HEK293T (cell line): ENCODE data around the gene TMEM229B.

Experiments used
- CTCF ChIA-PET: fragments of 350-600 bp; formaldehyde crosslinking; extraction: SDS; loops from one replicate; lab custom pipeline; 2021; ENCODE audit warnings: antibody characterized with exemption, inconsistent platforms; lab: Yijun Ruan, JAX
- POLR2A ChIA-PET: fragments of 350-600 bp; formaldehyde crosslinking; extraction: SDS; loops from one replicate; lab custom pipeline; 2020; ENCODE audit warnings: antibody characterized with exemption, inconsistent platforms; lab: Yijun Ruan, JAX
- DNase-seq: peaks from one replicate; pipeline ENCODE4 v3.0.0; 2012; ENCODE audit warnings: mixed read lengths; ENCODE audit errors: extremely low spot score
- ARNT ChIP-seq: fragments of 450-650 bp; IDR thresholded peaks from 2 replicates; pipeline ENCODE4 v1.6.1; 2017; ENCODE audit warnings: mild to moderate bottlenecking
- BHLHE40 ChIP-seq: fragments of 450-650 bp; IDR thresholded peaks from 2 replicates; pipeline ENCODE4 v1.6.1; 2016; ENCODE audit warnings: mild to moderate bottlenecking, moderate library complexity, borderline replicate concordance
- CTBP1 ChIP-seq: fragments of 450-650 bp; IDR thresholded peaks from 2 replicates; pipeline ENCODE4 v1.6.1; 2016; ENCODE audit warnings: borderline replicate concordance
- ELF4 ChIP-seq: fragments of 450-650 bp; IDR thresholded peaks from 2 replicates; pipeline ENCODE4 v1.6.1; 2017; ENCODE audit warnings: antibody characterized with exemption
- FOXA1 ChIP-seq: fragments of 450-650 bp; IDR thresholded peaks from 2 replicates; pipeline ENCODE4 v1.6.1; 2016; ENCODE audit warnings: mild to moderate bottlenecking
- FOXK2 ChIP-seq: fragments of 450-650 bp; IDR thresholded peaks from 2 replicates; pipeline ENCODE4 v1.6.1; 2016; ENCODE audit warnings: mild to moderate bottlenecking
- FOXM1 ChIP-seq: fragments of 450-650 bp; IDR thresholded peaks from 2 replicates; pipeline ENCODE4 v1.6.1; 2017; ENCODE audit warnings: mild to moderate bottlenecking, borderline replicate concordance
- HDGF ChIP-seq: fragments of 450-650 bp; IDR thresholded peaks from 2 replicates; pipeline ENCODE4 v1.6.1; 2017; ENCODE audit warnings: antibody characterized with exemption, borderline replicate concordance
- L3MBTL2 ChIP-seq: fragments of 450-650 bp; conservative IDR thresholded peaks from 2 replicates; pipeline ENCODE4 v1.6.1; 2016; ENCODE audit warnings: mild to moderate bottlenecking
- LEF1 ChIP-seq: fragments of 450-650 bp; IDR thresholded peaks from 2 replicates; pipeline ENCODE4 v1.6.1; 2017; ENCODE audit warnings: mild to moderate bottlenecking, borderline replicate concordance
- NFRKB ChIP-seq: fragments of 450-650 bp; IDR thresholded peaks from 2 replicates; pipeline ENCODE4 v1.6.1; 2016; ENCODE audit warnings: mild to moderate bottlenecking, moderate library complexity
- PKNOX1 ChIP-seq: fragments of 450-650 bp; IDR thresholded peaks from 2 replicates; pipeline ENCODE4 v1.6.1; 2016
- SP1 ChIP-seq: fragments of 450-650 bp; IDR thresholded peaks from 2 replicates; pipeline ENCODE4 v1.6.1; 2017
- SUZ12 ChIP-seq: fragments of 450-650 bp; IDR thresholded peaks from 2 replicates; pipeline ENCODE4 v1.6.1; 2016; ENCODE audit warnings: mild to moderate bottlenecking
- TARDBP ChIP-seq: fragments of 450-650 bp; IDR thresholded peaks from 2 replicates; pipeline ENCODE4 v1.6.1; 2016
- ZNF384 ChIP-seq: fragments of 450-650 bp; IDR thresholded peaks from 2 replicates; pipeline ENCODE4 v1.6.1; 2016

TMEM229B gene

GRCh38 chr14:67436006-67436866 lies 52.3 kb downstream of the TMEM229B start:
- no peak for DNase-seq
- TF ChIP-seq HDGF (no peak), LEF1 (no peak), ELF4 (no peak), NFRKB (no peak), PKNOX1 (no peak), TARDBP (no peak), ZNF384 (no peak), FOXK2 (no peak), FOXA1 (no peak), FOXM1 (no peak), CTBP1 (no peak)
- ChIA-PET POLR2A (interaction anchor here (0.8 kb wide), 1 partner anchor 259 kb away, joined by 4 read pairs; the partner anchor contains the start of gene RDH11), CTCF (interaction anchor here (0.5 to 1.1 kb wide), 2 partner anchors 9 to 148 kb away, joined by 3 to 4 read pairs; no protein-coding TSS in a partner anchor)

GRCh38 chr14:67435603-67436002 lies 52.9 kb downstream of the TMEM229B start:
- no peak for DNase-seq
- CTCF ChIA-PET, result interaction anchor here (1.1 kb wide), 1 partner anchor 8 kb away, joined by 4 read pairs; no protein-coding TSS in a partner anchor
- no peak for TF ChIP-seq ELF4
- TF ChIP-seq CTBP1, result no peak
- TF ChIP-seq HDGF, result no peak
- TF ChIP-seq FOXK2, result no peak
- no peak for TF ChIP-seq FOXM1
- TF ChIP-seq L3MBTL2, result no peak
- TF ChIP-seq NFRKB, result no peak
- no peak for TF ChIP-seq TARDBP
- no peak for TF ChIP-seq SP1
- no peak for TF ChIP-seq SUZ12
- TF ChIP-seq ZNF384, result no peak
- POLR2A ChIA-PET, result no interaction called here

- TF ChIP-seq LEF1 (no peak), PKNOX1 (0 out of 2 replicates have a peak, but pooled peaks have one; percentile 14)
- DNase-seq, result no peak
- POLR2A ChIA-PET, result interaction anchor here (1.2 to 1.3 kb wide), 2 partner anchors 101 to 263 kb away, joined by 3 to 4 read pairs; partner anchors contain the start of genes PLEKHH1 and RDH11
- CTCF ChIA-PET, result interaction anchor here (0.5 to 0.9 kb wide), 4 partner anchors 34 to 235 kb away, joined by 3 to 4 read pairs (median 3); no protein-coding TSS in a partner anchor
These were observed 56.4 kb downstream of the TMEM229B start for GRCh38 chr14:67432050-67432564.

GRCh38 chr14:67429510-67430205 lies 58.9 kb downstream of the TMEM229B start:
- TF ChIP-seq FOXA1 (no peak), ZNF384 (no peak), SP1 (no peak), HDGF (no peak), BHLHE40 (no peak), FOXK2 (no peak), ELF4 (no peak), SUZ12 (no peak)
- ChIA-PET CTCF (interaction anchor here (0.6 to 5.3 kb wide), 4 partner anchors 18 to 155 kb away, joined by 3 to 42 read pairs (median 4); no protein-coding TSS in a partner anchor), POLR2A (interaction anchor here (1.2 to 2.3 kb wide), 2 partner anchors 246 to 266 kb away, joined by 3 to 8 read pairs; partner anchors contain the start of gene RDH11)
- no peak for DNase-seq

GRCh38 chr14:67428501-67429031 lies 60.0 kb downstream of the TMEM229B start:
- TF ChIP-seq PKNOX1, result no peak
- TF ChIP-seq L3MBTL2, result no peak
- no peak for TF ChIP-seq LEF1
- TF ChIP-seq ARNT, result no peak
- TF ChIP-seq FOXA1, result no peak
- no peak for TF ChIP-seq NFRKB
- TF ChIP-seq FOXM1, result no peak
- TF ChIP-seq SUZ12, result no peak
- TF ChIP-seq TARDBP, result no peak
- TF ChIP-seq HDGF, result no peak
- TF ChIP-seq FOXK2, result no peak
- TF ChIP-seq ELF4, result no peak
- TF ChIP-seq BHLHE40, result no peak
- no peak for TF ChIP-seq ZNF384
- no peak for TF ChIP-seq SP1
- TF ChIP-seq CTBP1, result no peak
- ChIA-PET CTCF (interaction anchor here (1.1 to 5.3 kb wide), 7 partner anchors 37 to 276 kb away, joined by 3 to 42 read pairs (median 7); no protein-coding TSS in a partner anchor), POLR2A (interaction anchor here (0.9 to 2.3 kb wide), 4 partner anchors 100 to 267 kb away, joined by 3 to 8 read pairs (median 4); partner anchors contain the start of genes PLEKHH1 and RDH11)
- DNase-seq, result no peak
